GM13977 (cell line): ENCODE measurements around the gene MBP.

ENCODE experiments used
- DNase-seq: peaks from one replicate; pipeline ENCODE4 v3.0.0; 2012; ENCODE audit warnings: low spot score
- in situ Hi-C: fragments of 300-500 bp; cut with MboI; formaldehyde crosslinking; loops from one replicate; pipeline ENCODE4 v1.12.0; 2022; ENCODE audit warnings: low sequenced_read_pairs, low pct_unique_long_range_greater_than_20kb, mixed read lengths, inconsistent platforms; ENCODE audit not compliant: unreplicated experiment
- TF ChIP-seq, protein P1 (sequence below): IDR thresholded peaks from 2 replicates; pipeline ENCODE4 v1.5.1; 2012; ENCODE audit warnings: mild to moderate bottlenecking, control low read depth; ENCODE audit not compliant: insufficient read depth; ENCODE audit errors: extremely low read depth, missing control alignments

The MBP gene

DNA sequence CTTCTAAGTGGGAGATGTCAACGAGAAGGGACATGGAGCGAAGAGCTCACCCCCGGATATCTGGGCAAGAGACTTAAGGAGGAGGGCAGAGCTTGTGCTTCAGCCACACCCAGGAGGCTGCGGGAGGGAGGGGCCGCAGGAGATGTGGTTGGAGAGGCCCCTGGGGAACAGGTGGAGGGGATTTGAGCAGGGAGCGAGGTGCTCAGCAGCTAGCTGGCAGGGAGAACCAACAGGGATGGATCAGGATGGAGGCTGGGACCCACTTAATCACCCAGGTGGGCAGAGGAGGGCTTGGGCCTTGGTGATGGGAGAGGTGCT lies 78.3 kb downstream of the MBP start:
- TF ChIP-seq, protein P1, sequence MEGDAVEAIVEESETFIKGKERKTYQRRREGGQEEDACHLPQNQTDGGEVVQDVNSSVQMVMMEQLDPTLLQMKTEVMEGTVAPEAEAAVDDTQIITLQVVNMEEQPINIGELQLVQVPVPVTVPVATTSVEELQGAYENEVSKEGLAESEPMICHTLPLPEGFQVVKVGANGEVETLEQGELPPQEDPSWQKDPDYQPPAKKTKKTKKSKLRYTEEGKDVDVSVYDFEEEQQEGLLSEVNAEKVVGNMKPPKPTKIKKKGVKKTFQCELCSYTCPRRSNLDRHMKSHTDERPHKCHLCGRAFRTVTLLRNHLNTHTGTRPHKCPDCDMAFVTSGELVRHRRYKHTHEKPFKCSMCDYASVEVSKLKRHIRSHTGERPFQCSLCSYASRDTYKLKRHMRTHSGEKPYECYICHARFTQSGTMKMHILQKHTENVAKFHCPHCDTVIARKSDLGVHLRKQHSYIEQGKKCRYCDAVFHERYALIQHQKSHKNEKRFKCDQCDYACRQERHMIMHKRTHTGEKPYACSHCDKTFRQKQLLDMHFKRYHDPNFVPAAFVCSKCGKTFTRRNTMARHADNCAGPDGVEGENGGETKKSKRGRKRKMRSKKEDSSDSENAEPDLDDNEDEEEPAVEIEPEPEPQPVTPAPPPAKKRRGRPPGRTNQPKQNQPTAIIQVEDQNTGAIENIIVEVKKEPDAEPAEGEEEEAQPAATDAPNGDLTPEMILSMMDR, result no peak
- DNase-seq, result no peak
- in situ Hi-C loops, result no loop called here

DNA sequence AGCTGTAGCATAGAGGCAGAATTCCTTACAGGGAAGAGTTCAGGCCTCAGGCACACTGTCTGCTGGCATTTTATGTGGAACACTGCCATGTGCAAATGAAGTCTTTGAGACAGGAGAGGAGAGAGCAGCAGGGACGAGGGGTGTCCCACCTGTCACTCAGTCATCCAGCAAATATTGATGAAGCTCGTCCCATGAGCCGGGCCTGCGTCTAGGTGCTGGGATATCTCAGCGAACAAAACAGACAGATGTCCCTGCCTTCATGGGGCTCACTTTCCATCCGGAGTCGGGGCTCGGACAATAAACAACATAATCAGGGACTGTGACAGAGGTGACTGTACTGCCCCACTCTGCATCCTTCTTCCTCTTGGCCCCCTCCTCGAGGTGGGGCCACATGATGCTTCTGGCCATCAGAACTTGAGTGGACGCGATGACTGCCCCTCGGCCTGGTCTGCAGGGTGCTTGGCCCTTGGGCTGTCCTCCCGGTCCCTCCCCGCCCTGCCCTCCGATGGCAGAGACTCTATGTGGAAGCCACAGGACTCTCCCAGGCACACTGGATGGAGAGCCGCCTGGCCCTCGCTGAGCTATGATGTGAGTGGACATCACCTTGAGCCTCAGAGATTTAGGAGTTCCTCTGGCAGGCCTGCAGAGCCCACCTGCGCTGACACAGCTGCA lies 78.8 kb downstream of the MBP start:
- no peak for DNase-seq
- TF ChIP-seq, protein P1, result no peak
- in situ Hi-C loops, result no loop called here

DNA sequence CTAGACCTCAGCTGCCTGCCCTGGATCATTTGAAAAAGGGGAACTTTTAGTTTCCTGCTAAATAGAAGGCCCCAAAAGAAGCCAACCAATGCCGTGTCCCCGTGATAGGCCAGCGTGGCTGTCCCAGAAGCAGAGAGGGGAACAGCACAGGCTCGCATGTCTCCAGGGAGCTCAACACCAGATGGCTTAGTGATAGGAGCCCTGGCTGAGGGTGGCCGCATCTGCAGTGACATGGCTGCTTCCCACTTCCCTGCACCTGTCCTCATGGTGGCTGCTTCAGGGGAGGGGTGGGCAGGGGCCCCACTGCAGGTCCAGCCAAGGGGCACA lies 79.6 kb downstream of the MBP start:
- in situ Hi-C loops, result no loop called here

DNA sequence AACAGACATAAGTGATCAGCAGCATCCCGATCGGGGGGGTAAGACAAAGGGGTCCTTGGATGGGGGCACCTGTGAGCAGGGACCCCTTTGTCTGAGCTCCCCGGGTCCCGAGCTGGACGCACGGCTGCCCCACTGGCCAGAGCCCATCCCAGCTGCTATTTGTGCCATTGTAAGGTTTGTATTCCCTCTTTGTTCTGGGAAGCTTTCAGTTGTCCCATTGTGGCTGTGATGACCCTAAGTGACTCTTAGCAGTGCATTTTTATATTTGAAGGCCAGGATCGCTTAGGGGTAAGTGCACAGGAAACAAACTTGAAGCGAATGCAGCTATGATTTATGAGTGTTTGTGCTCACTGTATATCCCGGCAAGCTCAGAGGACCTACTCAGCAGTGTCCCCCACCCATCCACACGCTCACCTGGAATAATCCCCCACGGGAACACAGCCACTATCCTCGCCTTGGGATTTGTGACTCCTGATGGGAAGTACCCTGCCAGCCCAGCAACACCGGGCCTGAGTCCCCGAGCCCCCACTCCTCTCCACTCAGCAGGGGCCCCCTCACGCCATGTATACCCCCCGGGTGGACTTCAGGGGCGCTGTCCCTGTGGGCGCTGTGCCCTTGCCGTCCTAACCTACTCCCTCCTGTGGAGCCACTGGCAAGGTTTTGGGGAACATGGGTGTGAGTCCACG lies 80.1 kb downstream of the MBP start:
- TF ChIP-seq, protein P1, result no peak
- no peak for DNase-seq
- in situ Hi-C loops, result no loop called here

More for the DNA sequence above, 79.6 kb downstream of the MBP start:
- TF ChIP-seq, protein P1, result no peak
- no peak for DNase-seq

DNA sequence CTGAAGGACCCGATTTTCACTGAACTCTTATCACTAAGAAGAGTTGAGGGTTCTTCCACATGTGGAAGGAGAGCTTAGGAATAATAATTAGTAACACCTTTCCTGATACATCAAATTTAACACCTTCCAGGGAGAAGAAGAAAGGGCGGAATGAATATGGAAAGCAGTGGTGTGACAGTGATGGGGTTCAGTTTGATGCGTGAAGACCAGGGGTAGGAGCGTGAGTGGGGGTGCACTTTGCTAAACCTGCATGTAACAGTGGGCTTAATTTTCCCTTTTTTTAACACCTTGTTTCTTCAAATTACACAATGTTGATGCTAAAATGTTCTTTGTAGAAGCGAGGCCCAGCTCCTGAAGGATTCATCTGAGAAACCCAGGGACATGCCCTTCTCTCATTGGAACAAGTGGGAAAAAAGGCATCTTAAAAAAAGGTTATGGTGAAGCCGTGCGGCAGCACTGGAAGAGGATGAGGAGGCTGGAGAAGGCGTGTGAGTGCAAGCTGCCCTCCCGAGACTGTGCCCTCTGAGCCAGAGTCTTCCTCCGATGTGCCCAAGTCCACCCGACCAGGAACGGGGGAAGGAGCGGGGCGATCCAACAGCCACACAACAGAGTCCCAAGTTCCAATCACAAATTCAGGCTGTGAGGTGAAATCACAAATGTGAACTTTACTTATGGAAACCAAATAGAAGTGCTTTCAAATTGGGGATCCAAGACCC lies 80.8 kb downstream of the MBP start:
- TF ChIP-seq, protein P1, result no peak
- no peak for DNase-seq
- in situ Hi-C loops, result no loop called here

DNA sequence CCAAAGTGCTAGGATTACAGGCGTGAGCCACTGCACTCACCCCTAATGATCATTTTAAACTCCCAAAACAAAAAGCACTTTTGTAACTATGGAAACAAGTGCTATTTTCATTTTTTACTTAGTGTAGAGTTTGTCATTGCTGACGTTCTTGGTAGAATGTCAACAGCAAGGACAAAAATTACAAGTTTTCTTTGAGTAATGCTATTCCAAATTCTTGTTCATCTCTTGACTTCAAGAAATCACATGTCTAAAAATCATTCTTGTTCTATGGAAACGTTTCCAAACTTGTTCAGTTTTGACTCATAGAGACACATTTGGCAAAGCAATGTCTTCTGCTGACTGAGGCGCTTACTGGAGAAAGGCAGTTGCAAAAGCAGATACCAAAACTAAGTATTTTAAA lies 82.6 kb downstream of the MBP start:
- in situ Hi-C loops, result no loop called here
- TF ChIP-seq, protein P1, result no peak
- DNase-seq, result no peak
